HepG2 (cell line): ENCODE measurements around the gene EDNRB. TPM values are rescaled to one million over a fixed set of nuclear protein-coding genes. Genes with fewer than 3 reads are reported as not detected.

Experiments
- ATAC-seq: fragments of 200-7000 bp; cut with Tn5 transposase; 3 replicates; pipeline ENCODE4 v1.9.1; 2020; ENCODE audit warnings: mild to moderate bottlenecking, moderate library complexity
- BruUV-seq: library from RNA; stranded (reverse); fragments of 400-500 nt; replicated peaks from 2 replicates; lab custom pipeline; 2021; lab: Mats Ljungman, UMichigan
- CTCF ChIA-PET: fragments of 300-600 bp; formaldehyde crosslinking; extraction: SDS; loops from one replicate; lab custom pipeline; 2021; ENCODE audit warnings: low total read pairs, inconsistent platforms, low intra/inter-chr PET ratio; lab: Yijun Ruan, JAX
- POLR2A ChIA-PET: fragments of 350-600 bp; sonication (Branson Sonifier 250); formaldehyde crosslinking; loops from one replicate; lab custom pipeline; 2020; ENCODE audit warnings: antibody characterized with exemption, inconsistent platforms; lab: Yijun Ruan, JAX
- DNase-seq: peaks from one replicate; pipeline ENCODE4 v3.0.0-alpha.2; 2015; ENCODE audit warnings: low spot score
- FAIRE-seq: peaks from 3 replicates; lab custom pipeline; 2011; peaks lifted over from hg19 to GRCh38; lab: Jason Lieb, UNC
- H2AFZ ChIP-seq: one replicate; pipeline ENCODE4 v1.6.1; 2011; ENCODE audit warnings: low read length, inconsistent platforms
- H3K27ac ChIP-seq: fragments of 300-600 bp; 3 replicates; pipeline ENCODE4 v1.8.0; 2011; ENCODE audit warnings: mixed run types, mild to moderate bottlenecking, mixed read lengths, low read length, inconsistent platforms; ENCODE audit not compliant: insufficient read depth; ENCODE audit errors: extremely low read length
- H3K27me3 ChIP-seq, 2 experiments: fragments of 200-600 bp in 1 of 2; 2 replicates in 1 of 2; 3 replicates in 1 of 2; pipeline versions ENCODE4 v1.6.0 to v1.8.0; 2011; ENCODE audit warnings: low read length in 2 of 2, mild to moderate bottlenecking in 2 of 2, moderate library complexity in 2 of 2, inconsistent platforms in 1 of 2; ENCODE audit not compliant: insufficient read depth in 2 of 2, control insufficient read depth in 1 of 2
- H3K36me3 ChIP-seq, 2 experiments: fragments of 200-600 bp in 1 of 2; replicated peaks in 1 of 2; 2 replicates in 1 of 2; 3 replicates in 1 of 2; pipeline versions ENCODE4 v1.5.1 to v1.8.0; 2011; ENCODE audit warnings: low read length in 2 of 2, inconsistent platforms in 1 of 2; ENCODE audit not compliant: insufficient read depth in 2 of 2, control insufficient read depth in 1 of 2
- H3K4me1 ChIP-seq: 2 replicates; pipeline ENCODE4 v1.5.1; 2012; ENCODE audit warnings: low read length, inconsistent platforms; ENCODE audit not compliant: insufficient read depth
- H3K4me2 ChIP-seq: 2 replicates; pipeline ENCODE4 v1.6.0; 2011; ENCODE audit warnings: low read depth, low read length, inconsistent platforms
- H3K4me3 ChIP-seq, 3 experiments: fragments of 200-600 bp in 1 of 3; sonication (generic), shearing (Covaris generic) in 1 of 3; replicated peaks in 1 of 3; 2 replicates each; pipeline ENCODE4 v1.5.1; 2011 to 2016; ENCODE audit warnings: low read length in 3 of 3, inconsistent platforms in 2 of 3, low read depth in 2 of 3, mild to moderate bottlenecking in 2 of 3, control low read depth in 1 of 3, mixed read lengths in 1 of 3; ENCODE audit not compliant: insufficient read depth in 1 of 3
- H3K79me2 ChIP-seq: one replicate; pipeline ENCODE4 v1.6.1; 2011; ENCODE audit warnings: low read length, inconsistent platforms; ENCODE audit not compliant: insufficient read depth
- H3K9ac ChIP-seq: 2 replicates; pipeline ENCODE4 v1.6.0; 2011; ENCODE audit warnings: mild to moderate bottlenecking, low read depth, low read length, inconsistent platforms; ENCODE audit not compliant: insufficient read depth
- H3K9me3 ChIP-seq: 2 replicates; pipeline ENCODE4 v1.5.1; 2012; ENCODE audit warnings: mild to moderate bottlenecking, low read length
- H4K20me1 ChIP-seq: 2 replicates; pipeline ENCODE4 v1.6.0; 2011; ENCODE audit warnings: inconsistent platforms, mild to moderate bottlenecking, low read length, moderate library complexity; ENCODE audit not compliant: insufficient read depth
- BATF2 ChIP-seq: sonication (generic); formaldehyde crosslinking; IDR thresholded peaks from 2 replicates; pipeline ENCODE4 v1.8.0; 2022; ENCODE audit warnings: mild to moderate bottlenecking, missing genetic modification reagents, moderate library complexity
- EP300 ChIP-seq, 3 experiments: sonication (generic) in 1 of 3; formaldehyde crosslinking in 1 of 3; IDR thresholded peaks; 2 replicates each; pipeline versions ENCODE4 v1.5.1 to v1.6.1; 2011 to 2020; ENCODE audit warnings: low read depth in 2 of 3, low read length in 2 of 3, borderline replicate concordance in 1 of 3, improper control_type of control experiment in 1 of 3, mild to moderate bottlenecking in 1 of 3, missing genetic modification reagents in 1 of 3, moderate library complexity in 1 of 3
- ETV6 ChIP-seq: sonication (generic); formaldehyde crosslinking; conservative IDR thresholded peaks from 2 replicates; pipeline ENCODE4 v1.4.0; 2020; ENCODE audit warnings: missing genetic modification reagents
- FOXJ3 ChIP-seq: sonication (generic); formaldehyde crosslinking; IDR thresholded peaks from 2 replicates; pipeline ENCODE4 v1.4.0; 2020; ENCODE audit warnings: missing genetic modification reagents, mild to moderate bottlenecking, borderline replicate concordance
- GLI4 ChIP-seq: sonication (generic); formaldehyde crosslinking; IDR thresholded peaks from 2 replicates; pipeline ENCODE4 v1.5.1; 2020; ENCODE audit warnings: missing genetic modification reagents, mild to moderate bottlenecking, moderate library complexity, borderline replicate concordance
- JUND ChIP-seq: sonication (generic); formaldehyde crosslinking; IDR thresholded peaks from 2 replicates; pipeline ENCODE4 v1.8.0; 2022; ENCODE audit warnings: mild to moderate bottlenecking, missing genetic modification reagents
- KLF6 ChIP-seq: IDR thresholded peaks from 2 replicates; pipeline ENCODE4 v1.8.0; 2016; ENCODE audit warnings: missing biosample characterization, missing genetic modification reagents
- MEIS1 ChIP-seq: sonication (generic); formaldehyde crosslinking; IDR thresholded peaks from 2 replicates; pipeline ENCODE4 v1.9.0; 2021; ENCODE audit warnings: mild to moderate bottlenecking, missing genetic modification reagents, moderate library complexity, borderline replicate concordance
- NCOA1 ChIP-seq: sonication (generic); formaldehyde crosslinking; IDR thresholded peaks from 2 replicates; pipeline ENCODE4 v1.9.0; 2021; ENCODE audit warnings: missing genetic modification reagents
- PLRG1 ChIP-seq: fragments of 450-650 bp; conservative IDR thresholded peaks from 2 replicates; pipeline ENCODE4 v1.6.1; 2016
- RFXANK ChIP-seq: IDR thresholded peaks from 2 replicates; pipeline ENCODE4 v1.6.1; 2016
- SATB2 ChIP-seq: sonication (generic); formaldehyde crosslinking; IDR thresholded peaks from 2 replicates; pipeline ENCODE4 v1.5.0; 2020; ENCODE audit warnings: missing genetic modification reagents
- THYN1 ChIP-seq: sonication (generic); formaldehyde crosslinking; IDR thresholded peaks from 2 replicates; pipeline ENCODE4 v1.8.1; 2023; ENCODE audit warnings: low read depth, mild to moderate bottlenecking, moderate library complexity, missing genetic modification reagents, borderline replicate concordance
- TOE1 ChIP-seq: sonication (generic); formaldehyde crosslinking; IDR thresholded peaks from 2 replicates; pipeline ENCODE4 v1.4.0; 2020; ENCODE audit warnings: mild to moderate bottlenecking, missing genetic modification reagents
- TOPORS ChIP-seq: sonication (generic); formaldehyde crosslinking; IDR thresholded peaks from 2 replicates; pipeline ENCODE4 v1.8.0; 2023; ENCODE audit warnings: mild to moderate bottlenecking, missing genetic modification reagents
- ZBTB8A ChIP-seq: sonication (generic); formaldehyde crosslinking; IDR thresholded peaks from 2 replicates; pipeline ENCODE4 v1.4.0; 2020; ENCODE audit warnings: mild to moderate bottlenecking, low read depth, missing genetic modification reagents, borderline replicate concordance
- ZNF256 ChIP-seq: sonication (generic); formaldehyde crosslinking; conservative IDR thresholded peaks from 2 replicates; pipeline ENCODE4 v1.4.0; 2020; ENCODE audit warnings: missing genetic modification reagents
- ZNF354B ChIP-seq: sonication (generic); formaldehyde crosslinking; IDR thresholded peaks from 2 replicates; pipeline ENCODE4 v1.8.0; 2022; ENCODE audit warnings: mild to moderate bottlenecking, missing genetic modification reagents
- ZNF775 ChIP-seq: sonication (generic); formaldehyde crosslinking; IDR thresholded peaks from 2 replicates; pipeline ENCODE4 v1.4.0; 2020; ENCODE audit warnings: missing genetic modification reagents, mild to moderate bottlenecking, moderate library complexity, borderline replicate concordance
- ZNF83 ChIP-seq: sonication (generic); formaldehyde crosslinking; IDR thresholded peaks from 2 replicates; pipeline ENCODE4 v1.4.0; 2020; ENCODE audit warnings: missing genetic modification reagents, mild to moderate bottlenecking, borderline replicate concordance
- ZNF850 ChIP-seq: sonication (generic); formaldehyde crosslinking; conservative IDR thresholded peaks from 2 replicates; pipeline ENCODE4 v1.9.0; 2021; ENCODE audit warnings: mild to moderate bottlenecking, missing genetic modification reagents
- WGBS: methylation state at CpG from one replicate; pipeline ENCODE4 v1.1.6; 2017; ENCODE audit warnings: low lambda C conversion rate; 5-methylcytosine and 5-hydroxymethylcytosine counted together
- in situ Hi-C: cut with HindIII; loops from 2 replicates; pipeline ENCODE4 v1.10.0; 2017; ENCODE audit warnings: low pct_unique_long_range_greater_than_20kb; ENCODE audit not compliant: extremely low pct_ligation_motif_present
- intact Hi-C: fragments of 100-400 bp; cut with micrococcal nuclease; formaldehyde crosslinking; loops from one replicate; pipeline ENCODE4 v1.10.0; 2022; ENCODE audit not compliant: unreplicated experiment
- polyA plus RNA-seq, 8 experiments: library from polyadenylated mRNA; depleted of rRNA in 3 of 8; stranded (reverse) in 7 of 8; unstranded in 1 of 8; fragments of >200 nt; fragmentation: Illumina TruSeq in 4 of 8; extraction: Trizol in 4 of 8; gene quantifications; 2 replicates each; pipeline versions ENCODE4 v1.2.1 to v1.2.3, GENCODE V29; 2011 to 2016; ENCODE audit warnings: low read depth in 4 of 8, missing spikeins in 1 of 8, mixed read lengths in 1 of 8; ENCODE audit not compliant: insufficient read depth in 1 of 8
- total RNA-seq, 5 experiments: library from RNA; depleted of rRNA; stranded (reverse); fragments of >200 nt; fragmentation: Illumina TruSeq; extraction: Trizol; gene quantifications; 2 replicates each; pipeline ENCODE4 v1.2.3, GENCODE V29; 2016; ENCODE audit warnings: low read depth in 1 of 5

EDNRB gene
- total and polyA plus RNA-seq, 2 of the 13 experiments (the other 11 are each of a cell fraction or from before 2014, with no cell fraction given): not detected

- Histone ChIP-seq H3K4me3 (no peak overlapping the region), H2AFZ (no peak overlapping the region), H4K20me1 (no peaks in the 10 kb centered on the region), H3K4me1 (no peaks in the 10 kb centered on the region), H3K27me3 (no peaks in the 10 kb centered on the region), H3K9ac (no peak overlapping the region), H3K79me2 (no peaks in the 10 kb centered on the region), H3K27ac (no peak overlapping the region), H3K36me3 (no peaks in the 10 kb centered on the region), H3K4me2 (no peak overlapping the region), H3K9me3 (peaks cover 17% of the 10 kb centered on the region; the same call in 1 of the 2 replicates)
- FAIRE-seq (no peak), DNase-seq (no peak), ATAC-seq (no peak)
- CTCF ChIA-PET: no interaction called here
- POLR2A ChIA-PET: no interaction called here
- no TSS peak for BruUV-seq
- intact Hi-C loops: no loop called here
- TF ChIP-seq ZNF354B (no peak), THYN1 (CRISPR knock-in tag) (no peak), NCOA1 (no peak)
- WGBS: 0% methylated on average over 1 of the region's 1 CpG
- in situ Hi-C loops: no loop called here
These were observed 27.6 kb downstream of the EDNRB start for GRCh38 chr13:77891041-77891440.

GRCh38 chr13:77883328-77883727 is 35.3 kb downstream of the EDNRB start:
- intact Hi-C loops (no loop called here), in situ Hi-C loops (no loop called here)
- H3K4me1 ChIP-seq: no peaks in the 10 kb centered on the region
- H3K9ac ChIP-seq: no peak overlapping the region
- no peak overlapping the region for H2AFZ ChIP-seq
- no peak for ATAC-seq
- H4K20me1 ChIP-seq: no peaks in the 10 kb centered on the region
- peaks cover 23% of the 10 kb centered on the region for H3K9me3 ChIP-seq
- no peak overlapping the region for H3K27ac ChIP-seq
- POLR2A ChIA-PET: no interaction called here
- FAIRE-seq: no peak
- DNase-seq: no peak
- H3K4me3 ChIP-seq: no peak overlapping the region
- no TSS peak for BruUV-seq
- CTCF ChIA-PET: no interaction called here
- no peak overlapping the region for H3K4me2 ChIP-seq
- no peak for TF ChIP-seq GLI4 (CRISPR knock-in tag)
- no peak for TF ChIP-seq MEIS1 (CRISPR knock-in tag)
- no peak for TF ChIP-seq TOPORS
- no peak for TF ChIP-seq TOE1 (CRISPR knock-in tag)
- no peak for TF ChIP-seq ZNF83 (CRISPR knock-in tag)
- no peak for TF ChIP-seq KLF6 (CRISPR knock-in tag)
- no peak for TF ChIP-seq BATF2
- TF ChIP-seq ZNF850 (CRISPR knock-in tag): no peak
- TF ChIP-seq ETV6 (CRISPR knock-in tag): no peak
- no peak for TF ChIP-seq PLRG1
- TF ChIP-seq SATB2: no peak
- TF ChIP-seq RFXANK: no peak
- no peak for TF ChIP-seq ZNF775 (CRISPR knock-in tag)
- no peak for TF ChIP-seq ZBTB8A (CRISPR knock-in tag)
- TF ChIP-seq FOXJ3 (CRISPR knock-in tag): no peak
- no peak for TF ChIP-seq JUND
- TF ChIP-seq ZNF256 (CRISPR knock-in tag): no peak
- TF ChIP-seq EP300 (IDR thresholded peaks at IDR 0.05; ENCODE audit: low read depth in 2 of 2, low read length in 2 of 2): no peak
- no peak for TF ChIP-seq EP300 (CRISPR knock-in tag; IDR thresholded peaks at IDR 0.05; ENCODE audit: borderline replicate concordance)
- H3K36me3 ChIP-seq: no peaks in the 10 kb centered on the region
- no peaks in the 10 kb centered on the region for H3K27me3 ChIP-seq
- H3K79me2 ChIP-seq: no peaks in the 10 kb centered on the region
- 1% methylated on average over 2 of the region's 2 CpGs for WGBS
